Hepatocyte (in vitro differentiated cells): ENCODE results near the gene PARP8. TPM values are rescaled to one million over a fixed set of nuclear protein-coding genes. Genes with fewer than 3 reads are reported as not detected.

ENCODE experiments used
- DNase-seq: peaks from one replicate; pipeline ENCODE4 v3.0.0-alpha.2; 2016; ENCODE audit warnings: low spot score
- H2AFZ ChIP-seq: fragments of 200-600 bp; sonication (generic); 2 replicates; pipeline ENCODE4 v1.6.0; 2016; ENCODE audit warnings: antibody characterized with exemption, mild to moderate bottlenecking
- H3K27ac ChIP-seq: fragments of 200-600 bp; sonication (generic); 2 replicates; pipeline ENCODE4 v1.5.1; 2016; ENCODE audit warnings: mild to moderate bottlenecking
- H3K27me3 ChIP-seq: fragments of 200-600 bp; sonication (generic); 2 replicates; pipeline ENCODE4 v1.6.1; 2016
- H3K36me3 ChIP-seq: fragments of 200-600 bp; sonication (generic); replicated peaks from 2 replicates; pipeline ENCODE4 v1.5.1; 2016; ENCODE audit warnings: low read depth; ENCODE audit not compliant: insufficient read depth
- H3K4me1 ChIP-seq: fragments of 200-600 bp; sonication (generic); 2 replicates; pipeline ENCODE4 v1.5.1; 2016; ENCODE audit warnings: mild to moderate bottlenecking, moderate library complexity; ENCODE audit not compliant: insufficient read depth
- H3K4me2 ChIP-seq: fragments of 200-600 bp; sonication (generic); 2 replicates; pipeline ENCODE4 v1.6.0; 2016
- H3K4me3 ChIP-seq: fragments of 200-600 bp; sonication (generic); 2 replicates; pipeline ENCODE4 v1.5.1; 2016; ENCODE audit warnings: mild to moderate bottlenecking
- H3K79me2 ChIP-seq: fragments of 200-600 bp; sonication (generic); 2 replicates; pipeline ENCODE4 v1.6.0; 2017; ENCODE audit warnings: mild to moderate bottlenecking
- H3K9me2 ChIP-seq: fragments of 200-600 bp; sonication (generic); replicated peaks from 2 replicates; pipeline ENCODE4 v1.6.0; 2017; ENCODE audit warnings: mild to moderate bottlenecking; ENCODE audit not compliant: insufficient read depth
- H3K9me3 ChIP-seq: fragments of 200-600 bp; sonication (generic); 2 replicates; pipeline ENCODE4 v1.5.1; 2016; ENCODE audit warnings: low read depth, mild to moderate bottlenecking
- H4K20me1 ChIP-seq: fragments of 200-600 bp; sonication (generic); 2 replicates; pipeline ENCODE4 v1.6.0; 2016; ENCODE audit warnings: mild to moderate bottlenecking; ENCODE audit not compliant: insufficient read depth, poor library complexity, severe bottlenecking
- EZH2 ChIP-seq: fragments of 200-600 bp; sonication (generic); IDR thresholded peaks from 2 replicates; pipeline ENCODE4 v1.6.1; 2016; ENCODE audit warnings: antibody characterized with exemption, mild to moderate bottlenecking, borderline replicate concordance
- EZH2phosphoT487 ChIP-seq: fragments of 200-600 bp; sonication (generic); IDR thresholded peaks from one replicate; pipeline ENCODE4 v1.6.1; 2018; ENCODE audit warnings: antibody characterized with exemption, mild to moderate bottlenecking, low read depth, moderate library complexity; ENCODE audit not compliant: unreplicated experiment, severe bottlenecking
- WGBS: methylation state at CpG from one replicate; pipeline ENCODE4 v1.1.6; 2016; ENCODE audit warnings: low lambda C conversion rate; ENCODE audit errors: missing lambda C conversion rate; 5-methylcytosine and 5-hydroxymethylcytosine counted together
- polyA plus RNA-seq: library from polyadenylated mRNA; unstranded; fragments of >200 nt; fragmentation: Nextera tagmentation; extraction: Ambion mirVana; gene quantifications from 2 replicates; pipeline ENCODE4 v1.2.1, GENCODE V29; 2016
- total RNA-seq: library from RNA; depleted of rRNA; stranded (reverse); fragments of >200 nt; gene quantifications from 2 replicates; pipeline ENCODE4 v1.2.3, GENCODE V29; 2014
- TF ChIP-seq, protein P1 (sequence below): fragments of 200-600 bp; sonication (generic); IDR thresholded peaks from 2 replicates; pipeline ENCODE4 v1.5.1; 2016; ENCODE audit warnings: antibody characterized with exemption, mild to moderate bottlenecking; ENCODE audit not compliant: poor library complexity

PARP8 gene
- total and polyA plus RNA-seq, 2 experiments from 2014 or later, result 11.9 to 18.0 TPM

DNA sequence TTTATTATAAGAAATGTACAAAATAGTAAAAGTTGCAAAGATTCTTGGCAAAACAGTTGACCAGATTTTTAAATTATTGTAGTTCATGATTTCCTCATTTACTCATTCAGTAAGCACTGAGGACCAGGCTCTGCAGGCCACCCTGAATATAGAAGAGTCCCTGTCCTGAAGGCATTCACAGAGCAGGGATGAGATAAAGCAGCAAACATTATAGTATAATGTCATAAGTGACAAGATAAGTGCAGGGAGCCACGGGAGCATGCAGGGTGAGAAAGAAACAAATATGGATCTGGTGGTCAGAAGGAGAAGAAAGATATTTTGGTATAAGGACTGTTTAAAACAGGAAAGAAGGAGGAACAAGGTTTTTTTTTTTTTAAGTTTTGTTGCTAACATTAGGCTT lies 46.0 kb downstream of the PARP8 start:
- no peak for DNase-seq
- Histone ChIP-seq H3K79me2 (peaks cover 28% of the 10 kb centered on the region), H2AFZ (no peak overlapping the region), H3K27ac (no peak overlapping the region), H3K4me1 (no peaks in the 10 kb centered on the region), H3K27me3 (no peaks in the 10 kb centered on the region), H3K36me3 (no peaks in the 10 kb centered on the region), H3K9me2 (no peaks in the 10 kb centered on the region), H3K9me3 (no peaks in the 10 kb centered on the region), H3K4me2 (no peak overlapping the region), H3K4me3 (no peak overlapping the region), H4K20me1 (no peaks in the 10 kb centered on the region)
- 32% methylated on average over 1 of the region's 1 CpG for WGBS
- TF ChIP-seq EZH2, result no peak
- no peak for TF ChIP-seq EZH2phosphoT487
- TF ChIP-seq, protein P1, sequence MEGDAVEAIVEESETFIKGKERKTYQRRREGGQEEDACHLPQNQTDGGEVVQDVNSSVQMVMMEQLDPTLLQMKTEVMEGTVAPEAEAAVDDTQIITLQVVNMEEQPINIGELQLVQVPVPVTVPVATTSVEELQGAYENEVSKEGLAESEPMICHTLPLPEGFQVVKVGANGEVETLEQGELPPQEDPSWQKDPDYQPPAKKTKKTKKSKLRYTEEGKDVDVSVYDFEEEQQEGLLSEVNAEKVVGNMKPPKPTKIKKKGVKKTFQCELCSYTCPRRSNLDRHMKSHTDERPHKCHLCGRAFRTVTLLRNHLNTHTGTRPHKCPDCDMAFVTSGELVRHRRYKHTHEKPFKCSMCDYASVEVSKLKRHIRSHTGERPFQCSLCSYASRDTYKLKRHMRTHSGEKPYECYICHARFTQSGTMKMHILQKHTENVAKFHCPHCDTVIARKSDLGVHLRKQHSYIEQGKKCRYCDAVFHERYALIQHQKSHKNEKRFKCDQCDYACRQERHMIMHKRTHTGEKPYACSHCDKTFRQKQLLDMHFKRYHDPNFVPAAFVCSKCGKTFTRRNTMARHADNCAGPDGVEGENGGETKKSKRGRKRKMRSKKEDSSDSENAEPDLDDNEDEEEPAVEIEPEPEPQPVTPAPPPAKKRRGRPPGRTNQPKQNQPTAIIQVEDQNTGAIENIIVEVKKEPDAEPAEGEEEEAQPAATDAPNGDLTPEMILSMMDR, result no peak

DNA sequence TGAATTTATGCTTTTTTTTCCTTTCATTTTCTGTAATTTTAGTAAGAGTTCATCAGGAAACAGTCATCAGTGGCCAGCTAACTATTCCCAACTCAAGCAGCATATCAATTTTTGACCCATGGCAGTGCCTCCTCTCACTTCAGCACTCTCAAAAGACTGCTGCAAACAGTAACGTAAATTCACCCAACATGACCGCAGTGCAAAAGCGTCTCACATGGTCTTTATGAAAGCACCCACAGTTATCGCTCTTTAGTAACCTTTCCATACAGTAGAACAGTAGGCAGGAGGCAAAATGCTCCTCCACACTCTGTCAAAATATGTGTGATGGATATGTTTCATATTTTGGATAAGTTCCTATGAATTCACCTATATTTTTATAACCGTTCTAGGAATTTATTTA lies 48.6 kb downstream of the PARP8 start:
- Histone ChIP-seq H3K4me3 (no peak overlapping the region), H3K27ac (no peak overlapping the region), H3K36me3 (no peaks in the 10 kb centered on the region), H3K9me2 (no peaks in the 10 kb centered on the region), H4K20me1 (no peaks in the 10 kb centered on the region), H3K4me1 (no peaks in the 10 kb centered on the region), H3K27me3 (no peaks in the 10 kb centered on the region), H3K9me3 (no peaks in the 10 kb centered on the region), H3K79me2 (peaks cover 34% of the 10 kb centered on the region), H3K4me2 (no peak overlapping the region), H2AFZ (no peak overlapping the region)
- no peak for DNase-seq
- 94% methylated on average over 5 of the region's 5 CpGs for WGBS
- TF ChIP-seq EZH2, result no peak
- no peak for TF ChIP-seq EZH2phosphoT487
- TF ChIP-seq, protein P1, result no peak

DNA sequence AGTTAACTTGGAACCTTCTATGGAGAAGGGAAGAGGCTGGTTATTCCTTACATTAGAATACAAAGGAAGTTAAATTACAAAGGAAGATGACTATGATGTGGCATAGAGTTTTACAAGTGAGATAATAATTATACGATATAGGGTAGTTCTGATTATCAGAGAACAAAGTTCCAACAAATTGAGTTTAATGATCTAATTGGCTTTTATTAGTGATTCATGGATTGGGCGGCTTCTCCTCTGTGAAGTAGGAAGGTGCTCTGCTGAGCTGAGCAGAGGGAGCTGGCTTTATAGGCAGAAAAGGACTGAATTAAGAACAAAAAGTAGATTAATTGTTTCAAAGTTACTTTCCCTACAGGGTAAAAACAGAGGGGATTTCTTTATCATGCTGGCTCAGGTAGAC lies 49.7 kb downstream of the PARP8 start:
- TF ChIP-seq, protein P1, result no peak
- TF ChIP-seq EZH2phosphoT487 (no peak), EZH2 (no peak)
- 82% methylated on average over 2 of the region's 2 CpGs for WGBS
- H3K79me2 ChIP-seq, result peaks cover 33% of the 10 kb centered on the region
- DNase-seq, result no peak
- H3K27ac ChIP-seq, result no peak overlapping the region
- no peaks in the 10 kb centered on the region for H3K9me2 ChIP-seq
- H3K36me3 ChIP-seq, result no peaks in the 10 kb centered on the region
- no peaks in the 10 kb centered on the region for H3K9me3 ChIP-seq
- H3K4me1 ChIP-seq, result no peaks in the 10 kb centered on the region
- no peaks in the 10 kb centered on the region for H4K20me1 ChIP-seq
- no peak overlapping the region for H2AFZ ChIP-seq
- no peak overlapping the region for H3K4me3 ChIP-seq
- H3K4me2 ChIP-seq, result no peak overlapping the region
- no peaks in the 10 kb centered on the region for H3K27me3 ChIP-seq

DNA sequence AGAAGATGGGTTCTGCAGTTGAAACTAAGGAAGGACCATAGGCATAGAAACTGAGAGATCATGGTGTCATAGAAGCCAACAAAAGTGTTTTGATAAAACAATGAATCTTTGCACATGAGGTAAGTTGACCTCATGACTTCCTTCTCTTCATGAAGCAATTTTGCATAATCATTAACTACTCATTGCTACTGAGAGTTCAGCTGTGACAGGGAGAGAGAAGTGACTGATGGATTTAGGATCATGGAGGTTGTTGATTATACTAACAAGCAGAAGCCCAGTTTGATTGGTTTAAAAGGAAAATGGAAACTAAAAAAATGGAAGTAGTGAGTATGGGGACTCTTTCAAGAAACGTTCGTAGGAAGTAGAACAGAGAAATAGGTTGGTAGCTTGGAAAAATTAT lies 51.2 kb downstream of the PARP8 start:
- TF ChIP-seq EZH2phosphoT487, result no peak
- TF ChIP-seq, protein P1, result no peak
- TF ChIP-seq EZH2, result no peak
- H3K4me3 ChIP-seq, result no peak overlapping the region
- peak; percentile 16 for DNase-seq
- H3K9me2 ChIP-seq, result no peaks in the 10 kb centered on the region
- no peak overlapping the region for H2AFZ ChIP-seq
- no peak overlapping the region for H3K27ac ChIP-seq
- no peaks in the 10 kb centered on the region for H3K36me3 ChIP-seq
- H3K9me3 ChIP-seq, result no peaks in the 10 kb centered on the region
- H3K4me1 ChIP-seq, result no peaks in the 10 kb centered on the region
- H3K79me2 ChIP-seq, result peaks cover 36% of the 10 kb centered on the region
- H3K27me3 ChIP-seq, result no peaks in the 10 kb centered on the region
- no peaks in the 10 kb centered on the region for H4K20me1 ChIP-seq
- WGBS, result 79% methylated on average over 2 of the region's 2 CpGs
- H3K4me2 ChIP-seq, result no peak overlapping the region
